ENCODE data around the gene BEAN1. TPM values are rescaled to one million over a fixed set of nuclear protein-coding genes. Genes with fewer than 3 reads are reported as not detected.

The BEAN1 gene
- total and polyA plus RNA-seq, 9 of the 15 experiments (the other 6 are each of a cell fraction or from before 2014, with no cell fraction given): not detected

- FAIRE-seq (no peak), ATAC-seq (no peak), DNase-seq (ENCODE audit: extremely low read depth in 1 of 4, low spot score in 3 of 4) (no peak)
- H3K4me1 ChIP-seq (replicated peaks in 1 of 2; ENCODE audit: control insufficient read depth in 2 of 2, insufficient read depth in 2 of 2, low read length in 2 of 2): no peaks in the 10 kb centered on the region
- ChIA-PET POLR2A (interaction anchor here (0.6 to 1.3 kb wide), 6 partner anchors 9 to 162 kb away, joined by 3 to 4 read pairs (median 3); partner anchors contain the start of gene CMTM3), CTCF (ENCODE audit: low intra/inter-chr PET ratio) (no interaction called here)
- H3K9me1 ChIP-seq (ENCODE audit: control insufficient read depth, insufficient read depth, low read length): no peaks in the 10 kb centered on the region
- H3K4me3 ChIP-seq: no peak overlapping the region
- no peaks in the 10 kb centered on the region for H4K20me1 ChIP-seq (replicated peaks; ENCODE audit: control insufficient read depth, insufficient read depth, low read length)
- in situ Hi-C loops (cut with MboI): no loop called here
- H2AFZ ChIP-seq (ENCODE audit: low read depth, low read length): no peak overlapping the region
- H3K27me3 ChIP-seq (ENCODE audit: control insufficient read depth in 2 of 2, insufficient read depth in 2 of 2, low read length in 2 of 2): peaks cover 4 to 57% of the 10 kb centered on the region in 2 experiments; a peak in 3 of 5 replicates
- intact Hi-C loops (cut with micrococcal nuclease): no loop called here
- H3K9me3 ChIP-seq (replicated peaks; ENCODE audit: control insufficient read depth, insufficient read depth, low read depth, low read length): no peaks in the 10 kb centered on the region
- no peaks in the 10 kb centered on the region for H3K79me2 ChIP-seq (ENCODE audit: control insufficient read depth, insufficient read depth, low read length)
- H3K27ac ChIP-seq (ENCODE audit: extremely low read depth, low read depth, low read length): no peak overlapping the region
- no TSS peak for BruUV-seq (replicated peaks)
- no peak overlapping the region for H3K4me2 ChIP-seq (ENCODE audit: insufficient read depth, low read length)
- H3K9ac ChIP-seq (ENCODE audit: insufficient read depth in 1 of 2, low read depth in 2 of 2, low read length in 2 of 2): no peak overlapping the region
- WGBS (ENCODE audit: insufficient coverage, low coverage, missing lambda C conversion rate): 0% methylated on average over 3 of the region's 3 CpGs
- H3K36me3 ChIP-seq (ENCODE audit: control insufficient read depth, insufficient read depth, low read length): no peaks in the 10 kb centered on the region
- TF ChIP-seq BRD9 (IDR thresholded peaks at IDR 0.05; ENCODE audit: low read depth, partially characterized antibody) (no peak), CREM (IDR thresholded peaks at IDR 0.05; ENCODE audit: low read depth) (no peak), CCNT2 (IDR thresholded peaks at IDR 0.05; ENCODE audit: borderline replicate concordance, extremely low read depth, insufficient read length, low read depth, low read length) (no peak), CBX2 (IDR thresholded peaks at IDR 0.05; ENCODE audit: insufficient read depth, low read length, poor library complexity, severe bottlenecking) (no peak), CEBPZ (IDR thresholded peaks at IDR 0.05; ENCODE audit: borderline replicate concordance, low read depth, low read length) (no peak), HDGF (IDR thresholded peaks at IDR 0.05) (no peak), LEF1 (IDR thresholded peaks at IDR 0.05) (no peak), MIER1 (IDR thresholded peaks at IDR 0.05; ENCODE audit: low read depth) (no peak), ZNF644 (tag; IDR thresholded peaks at IDR 0.05; ENCODE audit: low read depth) (no peak), NKRF (IDR thresholded peaks at IDR 0.05; ENCODE audit: borderline replicate concordance) (no peak), JUND (IDR thresholded peaks at IDR 0.05; ENCODE audit: borderline replicate concordance, low read depth, low read length) (no peak), JUND (tag; IDR thresholded peaks at IDR 0.05; ENCODE audit: borderline replicate concordance, low read depth, low read length) (no peak)
These were observed 16.2 kb downstream of the BEAN1 start for GRCh38 chr16:66443269-66443652.

All from K562 (cell line).